ENCODE data around the gene CTDP1.

The CTDP1 gene

DNA sequence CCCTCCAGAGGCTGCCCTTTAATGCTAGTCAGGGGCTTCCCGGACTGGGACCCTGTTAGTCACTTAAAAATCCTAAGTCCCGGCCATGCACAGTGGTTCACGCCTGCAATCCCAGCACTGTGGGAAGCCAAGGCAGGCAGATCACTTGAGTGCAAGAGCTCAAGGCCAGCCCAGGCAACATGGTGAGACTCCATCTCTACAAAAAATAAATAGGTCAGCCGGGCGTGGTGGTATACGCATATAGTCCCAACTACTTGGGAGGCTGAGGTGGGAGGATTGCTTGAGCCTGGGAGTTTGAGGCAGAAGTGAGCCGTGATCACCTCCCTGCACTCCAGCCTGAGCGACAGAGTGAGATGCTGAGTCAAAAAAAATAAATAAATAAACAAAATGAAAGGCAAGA, 100.9 kb downstream of the CTDP1 start:
- TF ChIP-seq, protein P1, sequence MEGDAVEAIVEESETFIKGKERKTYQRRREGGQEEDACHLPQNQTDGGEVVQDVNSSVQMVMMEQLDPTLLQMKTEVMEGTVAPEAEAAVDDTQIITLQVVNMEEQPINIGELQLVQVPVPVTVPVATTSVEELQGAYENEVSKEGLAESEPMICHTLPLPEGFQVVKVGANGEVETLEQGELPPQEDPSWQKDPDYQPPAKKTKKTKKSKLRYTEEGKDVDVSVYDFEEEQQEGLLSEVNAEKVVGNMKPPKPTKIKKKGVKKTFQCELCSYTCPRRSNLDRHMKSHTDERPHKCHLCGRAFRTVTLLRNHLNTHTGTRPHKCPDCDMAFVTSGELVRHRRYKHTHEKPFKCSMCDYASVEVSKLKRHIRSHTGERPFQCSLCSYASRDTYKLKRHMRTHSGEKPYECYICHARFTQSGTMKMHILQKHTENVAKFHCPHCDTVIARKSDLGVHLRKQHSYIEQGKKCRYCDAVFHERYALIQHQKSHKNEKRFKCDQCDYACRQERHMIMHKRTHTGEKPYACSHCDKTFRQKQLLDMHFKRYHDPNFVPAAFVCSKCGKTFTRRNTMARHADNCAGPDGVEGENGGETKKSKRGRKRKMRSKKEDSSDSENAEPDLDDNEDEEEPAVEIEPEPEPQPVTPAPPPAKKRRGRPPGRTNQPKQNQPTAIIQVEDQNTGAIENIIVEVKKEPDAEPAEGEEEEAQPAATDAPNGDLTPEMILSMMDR (conservative IDR thresholded peaks at IDR 0.05; ENCODE audit: low read depth, low read length) = no peak
- H3K4me3 ChIP-seq (ENCODE audit: low read length) = no peak overlapping the region
- DNase-seq (ENCODE audit: low read depth) = no peak

DNA sequence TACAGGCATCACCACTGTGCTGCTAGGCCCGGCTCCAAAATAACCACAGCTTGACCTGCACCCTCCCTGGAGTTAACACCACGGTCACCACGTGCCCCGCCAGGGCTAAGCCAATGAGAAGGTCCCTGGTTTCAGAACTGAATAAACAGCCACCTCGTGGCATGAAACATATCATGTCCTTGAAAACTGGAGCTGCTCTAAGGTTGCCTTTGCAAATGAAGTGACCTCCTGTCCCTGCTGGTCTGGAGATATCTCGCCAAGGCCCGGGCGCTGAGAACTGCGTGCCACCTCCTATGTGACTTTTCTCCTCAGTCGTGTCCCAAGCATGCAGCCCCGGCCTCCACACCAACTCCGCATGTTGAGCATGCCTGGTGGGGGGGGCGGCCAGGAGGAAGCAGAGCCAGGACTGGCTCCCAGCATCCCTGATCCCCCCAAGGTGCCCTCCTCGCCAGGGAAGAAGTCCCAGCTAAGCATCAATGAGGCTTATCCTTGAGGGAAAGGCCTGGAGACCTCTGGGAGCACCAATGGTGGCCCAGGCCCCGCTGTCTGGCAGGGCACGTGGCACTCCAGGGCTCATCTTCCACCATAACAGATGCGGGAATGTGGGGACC, 101.8 kb downstream of the CTDP1 start:
- TF ChIP-seq, protein P1 (conservative IDR thresholded peaks at IDR 0.05; ENCODE audit: low read depth, low read length) = no peak
- DNase-seq (ENCODE audit: low read depth) = no peak
- no peak overlapping the region for H3K4me3 ChIP-seq (ENCODE audit: low read length)

DNA sequence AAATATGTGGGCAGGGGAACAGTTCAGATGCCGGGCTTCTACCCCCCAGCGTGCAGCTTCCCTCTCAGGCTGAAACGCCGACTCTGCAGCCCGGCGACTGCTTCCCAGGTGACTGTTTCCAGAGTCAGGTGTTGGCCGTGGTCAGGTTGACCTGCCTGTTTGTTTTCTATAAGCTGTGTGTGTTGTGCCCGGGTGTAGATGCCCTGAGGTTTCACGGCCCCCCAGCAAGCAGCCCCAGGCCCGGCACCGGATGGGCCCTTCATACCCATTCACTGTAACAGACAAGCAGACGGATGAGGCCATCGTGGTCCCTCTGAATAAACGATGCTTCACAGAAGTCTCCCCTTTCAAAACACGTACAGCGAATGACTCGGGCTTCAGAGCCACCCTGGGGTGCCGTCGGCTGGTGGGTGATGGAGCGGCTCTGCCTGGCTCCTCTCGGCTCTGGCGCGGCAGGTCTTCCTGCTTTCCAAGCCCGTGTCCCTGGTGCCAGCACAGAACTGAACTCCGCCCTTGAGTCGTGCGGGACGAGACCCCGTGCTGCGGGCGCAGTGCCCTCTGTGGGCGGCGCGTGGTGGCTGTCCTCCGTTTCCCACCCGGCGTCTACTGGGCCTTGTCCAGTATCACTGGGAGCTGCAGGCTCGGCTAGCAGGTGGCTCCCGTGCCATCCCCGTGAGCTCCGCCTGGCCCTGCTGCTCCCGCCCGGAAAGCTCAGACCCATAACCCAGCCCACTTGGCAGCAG, 103.1 kb downstream of the CTDP1 start:
- TF ChIP-seq, protein P1 (conservative IDR thresholded peaks at IDR 0.05; ENCODE audit: low read depth, low read length) = no peak
- no peak for DNase-seq (ENCODE audit: low read depth)
- no peak overlapping the region for H3K4me3 ChIP-seq (ENCODE audit: low read length)

DNA sequence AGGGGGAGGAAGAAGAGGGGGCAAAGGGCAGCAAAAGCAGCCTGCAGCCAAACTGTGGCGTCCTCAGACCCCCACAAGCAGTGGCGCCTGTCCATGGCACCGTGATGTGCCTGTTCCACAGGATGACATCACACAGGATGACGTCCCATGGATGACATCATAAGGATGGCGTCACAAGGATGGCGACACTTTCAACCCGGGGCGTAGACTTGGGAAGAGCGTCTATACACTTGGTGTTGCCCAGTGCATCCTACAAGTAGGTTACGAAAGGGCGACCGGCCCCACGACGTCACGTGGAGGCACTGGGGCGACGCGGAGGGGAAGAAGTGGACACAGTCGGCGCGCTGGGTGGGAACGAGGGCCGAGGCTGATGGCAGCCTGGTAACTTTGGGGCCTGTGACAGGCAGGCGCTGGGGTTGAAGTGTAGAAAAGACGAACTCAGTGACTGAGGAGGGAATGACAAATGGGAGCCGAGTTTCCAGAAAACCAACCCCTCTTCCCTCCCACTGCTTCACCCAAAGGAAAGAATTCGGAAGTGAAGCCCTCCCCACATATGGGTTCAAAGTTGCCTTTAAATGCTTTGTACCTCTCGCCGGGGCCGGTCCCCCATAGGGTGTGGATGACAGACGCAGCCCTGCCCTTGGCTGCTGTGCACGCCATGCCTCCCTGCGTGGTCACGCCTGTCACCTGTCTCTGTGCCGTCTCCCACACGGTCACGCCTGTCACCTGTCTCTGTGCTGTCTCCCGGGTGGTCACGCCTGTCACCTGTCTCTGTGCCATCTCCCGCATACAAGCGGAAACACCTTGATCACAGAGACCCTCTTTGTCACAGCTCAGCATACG, 104.7 kb downstream of the CTDP1 start:
- no peak overlapping the region for H3K4me3 ChIP-seq (ENCODE audit: low read length)
- no peak for DNase-seq (ENCODE audit: low read depth)
- TF ChIP-seq, protein P1 (conservative IDR thresholded peaks at IDR 0.05; ENCODE audit: low read depth, low read length) = no peak

DNA sequence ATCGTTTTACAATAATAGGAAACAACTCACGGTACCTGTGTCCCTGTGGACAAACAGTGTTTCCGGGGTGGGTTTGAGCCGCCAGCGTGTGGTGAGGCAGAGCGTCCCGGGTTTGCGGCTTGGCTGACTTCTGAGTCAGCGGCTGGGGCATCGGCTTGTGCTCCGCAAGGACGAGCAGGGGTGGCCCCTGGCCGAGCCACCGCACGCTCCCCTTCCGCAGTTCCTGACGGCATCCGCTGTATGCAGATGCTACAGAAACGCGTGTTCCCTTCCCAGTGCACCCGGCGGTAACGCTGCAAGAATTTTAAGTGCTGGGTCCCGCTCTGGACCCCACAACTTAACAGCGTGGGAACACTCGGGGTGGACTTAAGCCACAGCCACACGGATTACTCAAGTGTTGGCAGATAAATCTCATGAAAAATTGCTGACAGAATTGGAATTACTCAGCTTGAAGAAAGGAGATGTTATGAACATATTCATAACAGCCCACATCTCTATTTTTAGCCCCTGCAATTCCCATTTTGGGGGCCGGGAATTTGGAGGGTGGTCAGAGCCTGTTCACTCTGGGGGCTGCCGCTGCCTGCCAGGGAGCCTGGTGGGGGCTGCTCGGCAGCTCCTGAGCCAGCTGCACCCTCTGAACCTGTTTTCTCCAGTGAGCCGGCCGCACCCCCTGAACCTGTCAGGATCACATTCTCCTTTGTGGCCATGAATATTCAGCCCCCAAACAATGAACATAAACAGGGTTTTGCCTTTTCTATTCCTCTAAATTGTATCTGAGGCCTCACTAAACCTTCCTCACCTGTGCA, 105.6 kb downstream of the CTDP1 start:
- H3K4me3 ChIP-seq (ENCODE audit: low read length) = no peak overlapping the region
- TF ChIP-seq, protein P1 (conservative IDR thresholded peaks at IDR 0.05; ENCODE audit: low read depth, low read length) = no peak
- DNase-seq (ENCODE audit: low read depth) = no peak

DNA sequence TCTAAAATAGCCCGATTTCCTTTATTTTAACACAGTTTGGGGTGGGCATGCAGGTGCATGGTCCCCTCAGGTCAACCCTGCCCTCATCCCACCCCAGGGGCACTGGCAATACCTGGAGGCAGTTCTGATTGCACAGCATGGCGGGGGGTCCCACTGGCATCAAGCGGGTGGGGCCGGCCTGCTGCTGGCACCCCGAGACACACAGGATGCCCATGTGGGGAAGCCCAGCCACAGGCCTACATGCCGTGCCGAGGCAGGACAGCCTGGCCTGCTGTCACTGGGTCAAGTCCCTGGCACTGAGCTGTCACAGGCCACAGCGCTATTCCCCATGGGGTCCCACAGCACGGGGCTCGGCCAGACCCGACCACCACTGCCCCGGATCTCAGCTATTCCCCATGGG, 106.2 kb downstream of the CTDP1 start:
- DNase-seq (ENCODE audit: low read depth) = no peak
- no peak overlapping the region for H3K4me3 ChIP-seq (ENCODE audit: low read length)
- TF ChIP-seq, protein P1 (conservative IDR thresholded peaks at IDR 0.05; ENCODE audit: low read depth, low read length) = no peak
